Choroid plexus epithelial cell (primary cell): ENCODE data around the gene SCP2.

Source experiments
- DNase-seq: peaks from one replicate; pipeline ENCODE4 v3.0.0-alpha.2; 2010; ENCODE audit warnings: low read depth
- H3K4me3 ChIP-seq: 2 replicates; pipeline ENCODE4 v1.5.1; 2011; ENCODE audit warnings: low read depth, mild to moderate bottlenecking, control low read depth, low read length, moderate library complexity
- CTCF ChIP-seq: conservative IDR thresholded peaks from 2 replicates; pipeline ENCODE4 v1.5.1; 2011; ENCODE audit warnings: low read depth, mild to moderate bottlenecking, control low read depth, inconsistent platforms, low read length, moderate library complexity

SCP2 gene

GRCh38 chr1:52901384-52901783, 25.7 kb upstream of the SCP2 start:
- H3K4me3 ChIP-seq = no peak overlapping the region
- TF ChIP-seq CTCF = peak; percentile 27
- DNase-seq = no peak

DNA sequence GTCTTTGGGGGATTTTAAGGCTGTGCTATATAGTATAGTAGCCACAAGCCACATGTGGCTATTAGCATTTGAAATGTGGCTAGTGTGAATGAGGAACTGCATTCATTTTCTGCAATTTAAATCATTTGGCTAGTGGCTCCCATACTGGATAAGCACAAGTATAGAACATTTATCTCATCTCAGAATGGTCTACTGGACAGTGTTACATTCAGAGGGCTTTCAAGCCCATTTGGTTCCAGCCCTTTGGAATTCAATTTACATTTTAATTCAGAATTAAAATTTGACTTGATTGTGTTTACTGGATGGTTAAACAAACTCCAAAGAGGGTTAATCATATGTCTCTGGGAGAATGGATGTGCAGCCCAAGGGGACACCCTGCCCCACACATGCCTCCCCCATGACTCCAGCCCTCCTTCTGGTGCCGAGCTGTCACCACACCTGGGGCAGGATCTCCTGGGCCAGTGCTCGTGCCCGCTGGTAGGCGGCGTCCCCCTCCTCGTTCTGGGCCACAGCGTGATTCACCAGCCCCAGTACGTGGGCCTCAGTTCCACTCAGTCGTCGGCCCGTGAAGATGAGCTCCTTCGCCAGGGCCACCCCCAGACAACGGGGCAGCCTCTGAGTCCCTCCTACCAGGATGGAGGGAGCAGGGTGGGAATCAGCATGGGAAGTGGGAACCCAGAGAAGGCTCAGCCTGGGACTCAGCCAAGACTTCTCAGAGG, 22.7 kb upstream of the SCP2 start:
- no peak overlapping the region for H3K4me3 ChIP-seq
- TF ChIP-seq CTCF = no peak
- no peak for DNase-seq

GRCh38 chr1:52904927-52905698, 22.0 kb upstream of the SCP2 start:
- DNase-seq = peak; percentile 41
- no peak overlapping the region for H3K4me3 ChIP-seq

DNA sequence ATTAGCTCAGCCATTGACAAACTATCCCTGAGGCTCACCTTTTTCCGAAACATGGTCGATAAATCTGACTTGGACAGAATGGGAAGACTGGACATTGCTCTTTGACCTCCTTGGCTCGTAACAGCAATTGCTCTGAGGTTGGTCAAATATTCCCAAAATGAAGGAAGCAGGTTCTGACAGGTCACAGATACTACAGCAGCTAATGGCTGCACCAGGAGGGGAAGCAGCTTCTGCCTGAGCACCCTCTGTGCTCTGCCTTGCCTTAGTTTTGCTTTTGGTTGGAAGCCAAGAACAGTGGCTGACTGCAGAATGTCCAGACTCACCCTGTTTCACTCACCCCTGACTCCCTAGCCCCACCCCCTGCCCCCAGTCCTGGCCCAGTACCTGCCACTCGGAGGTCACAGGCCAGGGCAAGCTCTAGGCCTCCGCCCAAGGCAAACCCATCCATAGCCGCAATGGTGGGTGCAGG, 20.9 kb upstream of the SCP2 start:
- H3K4me3 ChIP-seq = no peak overlapping the region
- DNase-seq = no peak
- TF ChIP-seq CTCF = no peak

More at GRCh38 chr1:52904927-52905698, 22.0 kb upstream of the SCP2 start:
- peak; percentile 56 for TF ChIP-seq CTCF

GRCh38 chr1:52907068-52907811, 19.8 kb upstream of the SCP2 start:
- TF ChIP-seq CTCF = no peak
- no peak overlapping the region for H3K4me3 ChIP-seq
- no peak for DNase-seq

DNA sequence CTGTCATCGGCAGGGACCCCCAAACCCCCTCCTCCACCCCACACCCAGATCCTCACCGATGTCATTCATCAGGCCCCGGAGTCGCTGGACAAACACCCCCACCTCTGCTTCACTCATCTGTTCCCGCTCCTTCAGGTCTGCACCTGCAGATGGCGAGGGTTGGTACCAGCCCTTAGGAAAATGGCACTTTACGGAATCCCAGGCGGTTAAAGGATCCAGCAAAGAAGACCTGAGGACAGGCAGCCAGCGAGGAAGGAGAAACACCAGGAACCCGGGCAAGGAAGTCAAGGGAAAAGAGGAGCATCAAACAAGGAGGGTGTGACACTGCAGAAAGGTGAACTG, 19.3 kb upstream of the SCP2 start:
- no peak for TF ChIP-seq CTCF
- DNase-seq = no peak
- no peak overlapping the region for H3K4me3 ChIP-seq
